Measurements from ENCODE around the gene METTL13. TPM values are rescaled to one million over a fixed set of nuclear protein-coding genes. Genes with fewer than 3 reads are reported as not detected.

The METTL13 gene
- total and polyA plus RNA-seq, 2 of the 8 experiments (the other 6 are each of a cell fraction or from before 2014, with no cell fraction given) = 38.1 to 66.3 TPM

DNA sequence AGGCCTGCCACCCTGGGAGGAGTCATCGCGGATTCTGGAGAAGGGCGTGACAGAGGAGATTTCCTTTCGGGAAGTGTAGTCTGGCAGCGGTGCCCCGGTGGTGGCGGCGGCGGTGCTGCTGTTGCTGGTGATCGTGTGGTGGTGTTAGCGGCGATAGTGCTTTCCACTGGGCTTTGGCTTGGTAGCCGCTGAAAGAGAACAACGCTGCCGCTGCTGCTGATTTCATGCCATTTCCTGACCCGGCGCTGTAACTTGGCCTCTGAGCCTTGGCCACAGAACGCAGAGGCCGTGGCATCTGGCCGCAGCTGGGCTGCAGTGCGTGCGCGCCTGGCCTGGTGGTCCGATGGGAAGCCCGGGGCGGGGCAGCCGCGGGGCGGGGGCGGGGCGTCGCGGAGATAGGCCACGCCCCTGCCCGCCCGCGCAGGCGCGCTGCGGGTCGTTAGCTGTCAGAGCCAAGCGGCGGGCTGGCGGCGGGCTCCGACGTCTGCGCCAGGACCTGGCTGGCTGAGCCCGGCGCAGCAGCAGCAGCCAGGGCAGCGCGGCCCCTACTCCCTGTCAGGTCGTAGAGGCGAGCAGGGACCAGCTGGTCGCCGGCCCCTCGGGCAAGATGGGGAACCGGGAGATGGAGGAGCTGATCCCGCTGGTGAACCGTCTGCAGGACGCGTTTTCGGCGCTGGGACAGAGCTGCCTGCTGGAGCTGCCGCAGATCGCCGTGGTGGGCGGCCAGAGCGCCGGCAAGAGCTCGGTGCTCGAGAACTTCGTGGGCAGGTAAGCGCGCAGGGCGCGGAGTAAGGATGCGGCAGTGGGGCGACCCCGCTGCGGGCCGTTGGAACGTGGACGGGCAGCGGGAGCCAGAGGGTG lies 59.8 kb downstream of the METTL13 start, which contains the start of gene DNM3 (continued):
- TF ChIP-seq, protein P1, sequence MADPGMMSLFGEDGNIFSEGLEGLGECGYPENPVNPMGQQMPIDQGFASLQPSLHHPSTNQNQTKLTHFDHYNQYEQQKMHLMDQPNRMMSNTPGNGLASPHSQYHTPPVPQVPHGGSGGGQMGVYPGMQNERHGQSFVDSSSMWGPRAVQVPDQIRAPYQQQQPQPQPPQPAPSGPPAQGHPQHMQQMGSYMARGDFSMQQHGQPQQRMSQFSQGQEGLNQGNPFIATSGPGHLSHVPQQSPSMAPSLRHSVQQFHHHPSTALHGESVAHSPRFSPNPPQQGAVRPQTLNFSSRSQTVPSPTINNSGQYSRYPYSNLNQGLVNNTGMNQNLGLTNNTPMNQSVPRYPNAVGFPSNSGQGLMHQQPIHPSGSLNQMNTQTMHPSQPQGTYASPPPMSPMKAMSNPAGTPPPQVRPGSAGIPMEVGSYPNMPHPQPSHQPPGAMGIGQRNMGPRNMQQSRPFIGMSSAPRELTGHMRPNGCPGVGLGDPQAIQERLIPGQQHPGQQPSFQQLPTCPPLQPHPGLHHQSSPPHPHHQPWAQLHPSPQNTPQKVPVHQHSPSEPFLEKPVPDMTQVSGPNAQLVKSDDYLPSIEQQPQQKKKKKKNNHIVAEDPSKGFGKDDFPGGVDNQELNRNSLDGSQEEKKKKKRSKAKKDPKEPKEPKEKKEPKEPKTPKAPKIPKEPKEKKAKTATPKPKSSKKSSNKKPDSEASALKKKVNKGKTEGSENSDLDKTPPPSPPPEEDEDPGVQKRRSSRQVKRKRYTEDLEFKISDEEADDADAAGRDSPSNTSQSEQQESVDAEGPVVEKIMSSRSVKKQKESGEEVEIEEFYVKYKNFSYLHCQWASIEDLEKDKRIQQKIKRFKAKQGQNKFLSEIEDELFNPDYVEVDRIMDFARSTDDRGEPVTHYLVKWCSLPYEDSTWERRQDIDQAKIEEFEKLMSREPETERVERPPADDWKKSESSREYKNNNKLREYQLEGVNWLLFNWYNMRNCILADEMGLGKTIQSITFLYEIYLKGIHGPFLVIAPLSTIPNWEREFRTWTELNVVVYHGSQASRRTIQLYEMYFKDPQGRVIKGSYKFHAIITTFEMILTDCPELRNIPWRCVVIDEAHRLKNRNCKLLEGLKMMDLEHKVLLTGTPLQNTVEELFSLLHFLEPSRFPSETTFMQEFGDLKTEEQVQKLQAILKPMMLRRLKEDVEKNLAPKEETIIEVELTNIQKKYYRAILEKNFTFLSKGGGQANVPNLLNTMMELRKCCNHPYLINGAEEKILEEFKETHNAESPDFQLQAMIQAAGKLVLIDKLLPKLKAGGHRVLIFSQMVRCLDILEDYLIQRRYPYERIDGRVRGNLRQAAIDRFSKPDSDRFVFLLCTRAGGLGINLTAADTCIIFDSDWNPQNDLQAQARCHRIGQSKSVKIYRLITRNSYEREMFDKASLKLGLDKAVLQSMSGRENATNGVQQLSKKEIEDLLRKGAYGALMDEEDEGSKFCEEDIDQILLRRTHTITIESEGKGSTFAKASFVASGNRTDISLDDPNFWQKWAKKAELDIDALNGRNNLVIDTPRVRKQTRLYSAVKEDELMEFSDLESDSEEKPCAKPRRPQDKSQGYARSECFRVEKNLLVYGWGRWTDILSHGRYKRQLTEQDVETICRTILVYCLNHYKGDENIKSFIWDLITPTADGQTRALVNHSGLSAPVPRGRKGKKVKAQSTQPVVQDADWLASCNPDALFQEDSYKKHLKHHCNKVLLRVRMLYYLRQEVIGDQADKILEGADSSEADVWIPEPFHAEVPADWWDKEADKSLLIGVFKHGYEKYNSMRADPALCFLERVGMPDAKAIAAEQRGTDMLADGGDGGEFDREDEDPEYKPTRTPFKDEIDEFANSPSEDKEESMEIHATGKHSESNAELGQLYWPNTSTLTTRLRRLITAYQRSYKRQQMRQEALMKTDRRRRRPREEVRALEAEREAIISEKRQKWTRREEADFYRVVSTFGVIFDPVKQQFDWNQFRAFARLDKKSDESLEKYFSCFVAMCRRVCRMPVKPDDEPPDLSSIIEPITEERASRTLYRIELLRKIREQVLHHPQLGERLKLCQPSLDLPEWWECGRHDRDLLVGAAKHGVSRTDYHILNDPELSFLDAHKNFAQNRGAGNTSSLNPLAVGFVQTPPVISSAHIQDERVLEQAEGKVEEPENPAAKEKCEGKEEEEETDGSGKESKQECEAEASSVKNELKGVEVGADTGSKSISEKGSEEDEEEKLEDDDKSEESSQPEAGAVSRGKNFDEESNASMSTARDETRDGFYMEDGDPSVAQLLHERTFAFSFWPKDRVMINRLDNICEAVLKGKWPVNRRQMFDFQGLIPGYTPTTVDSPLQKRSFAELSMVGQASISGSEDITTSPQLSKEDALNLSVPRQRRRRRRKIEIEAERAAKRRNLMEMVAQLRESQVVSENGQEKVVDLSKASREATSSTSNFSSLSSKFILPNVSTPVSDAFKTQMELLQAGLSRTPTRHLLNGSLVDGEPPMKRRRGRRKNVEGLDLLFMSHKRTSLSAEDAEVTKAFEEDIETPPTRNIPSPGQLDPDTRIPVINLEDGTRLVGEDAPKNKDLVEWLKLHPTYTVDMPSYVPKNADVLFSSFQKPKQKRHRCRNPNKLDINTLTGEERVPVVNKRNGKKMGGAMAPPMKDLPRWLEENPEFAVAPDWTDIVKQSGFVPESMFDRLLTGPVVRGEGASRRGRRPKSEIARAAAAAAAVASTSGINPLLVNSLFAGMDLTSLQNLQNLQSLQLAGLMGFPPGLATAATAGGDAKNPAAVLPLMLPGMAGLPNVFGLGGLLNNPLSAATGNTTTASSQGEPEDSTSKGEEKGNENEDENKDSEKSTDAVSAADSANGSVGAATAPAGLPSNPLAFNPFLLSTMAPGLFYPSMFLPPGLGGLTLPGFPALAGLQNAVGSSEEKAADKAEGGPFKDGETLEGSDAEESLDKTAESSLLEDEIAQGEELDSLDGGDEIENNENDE (IDR thresholded peaks at IDR 0.05; ENCODE audit: insufficient replicate concordance, low read length) = no peak
- no peak for TF ChIP-seq BACH1 (IDR thresholded peaks at IDR 0.05; ENCODE audit: low read length)
- TF ChIP-seq RAD21 (IDR thresholded peaks at IDR 0.05 in 1 of 2, conservative IDR thresholded peaks at IDR 0.05 in 1 of 2; ENCODE audit: low read depth in 2 of 2, low read length in 2 of 2) = no peak; a peak in 1 of 4 replicates
- TF ChIP-seq YY1 (IDR thresholded peaks at IDR 0.05; ENCODE audit: low read depth, low read length) = no peak
- TF ChIP-seq SRF (IDR thresholded peaks at IDR 0.05; ENCODE audit: low read depth, low read length) = no peak
- TF ChIP-seq RNF2 (IDR thresholded peaks at IDR 0.05; ENCODE audit: borderline replicate concordance, low read depth, low read length, missing control alignments, poor library complexity, severe bottlenecking) = no peak
- no peak for TF ChIP-seq CBX5 (IDR thresholded peaks at IDR 0.05; ENCODE audit: low read depth, low read length)
- no peak for TF ChIP-seq CHD1 (IDR thresholded peaks at IDR 0.05; ENCODE audit: low read depth, low read length)
- no peak for TF ChIP-seq ZNF274 (IDR thresholded peaks at IDR 0.05; ENCODE audit: borderline replicate concordance, extremely low read depth, low read length)
